ENCODE results near the gene TMEM247. TPM values are rescaled to one million over a fixed set of nuclear protein-coding genes. Genes with fewer than 3 reads are reported as not detected.

TMEM247 gene
- total RNA-seq, 1 experiment from 2014 or later: not detected

GRCh38 chr2:46485002-46485401, 5.6 kb downstream of the TMEM247 start:
- H3K27me3 Mint-ChIP-seq (ENCODE audit: low read depth): no peaks in the 10 kb centered on the region; the same call in 1 of the 2 replicates
- peaks cover 10% of the 10 kb centered on the region for H3K4me1 Mint-ChIP-seq
- H3K9me3 Mint-ChIP-seq: peaks cover under 1% of the 10 kb centered on the region
- ChIA-PET CTCF (no interaction called here), POLR2A (no interaction called here)
- TF ChIP-seq USF2 (CRISPR knock-in tag; IDR thresholded peaks at IDR 0.05) (no peak), KAT7 (CRISPR knock-in tag; IDR thresholded peaks at IDR 0.05; ENCODE audit: borderline replicate concordance) (no peak), ELF4 (CRISPR knock-in tag; IDR thresholded peaks at IDR 0.05; ENCODE audit: low read depth) (no peak), ZNF121 (CRISPR knock-in tag; IDR thresholded peaks at IDR 0.05) (no peak), MXD4 (CRISPR knock-in tag; IDR thresholded peaks at IDR 0.05; ENCODE audit: borderline replicate concordance) (no peak), NFYB (CRISPR knock-in tag; conservative IDR thresholded peaks at IDR 0.05; ENCODE audit: low read depth) (no peak), FOXP1 (CRISPR knock-in tag; IDR thresholded peaks at IDR 0.05; ENCODE audit: borderline replicate concordance) (no peak), ARID4B (CRISPR knock-in tag; IDR thresholded peaks at IDR 0.05; ENCODE audit: borderline replicate concordance) (no peak), RORB (CRISPR knock-in tag; IDR thresholded peaks at IDR 0.05) (no peak), HMGA2 (CRISPR knock-in tag; IDR thresholded peaks at IDR 0.05) (no peak), CBFB (CRISPR knock-in tag; IDR thresholded peaks at IDR 0.05; ENCODE audit: low read depth) (no peak), ZNF232 (CRISPR knock-in tag; IDR thresholded peaks at IDR 0.05) (no peak), TEAD1 (CRISPR knock-in tag; IDR thresholded peaks at IDR 0.05) (no peak), NR3C1 (CRISPR knock-in tag; conservative IDR thresholded peaks at IDR 0.05; ENCODE audit: low read depth) (no peak), NFE2L1 (CRISPR knock-in tag; IDR thresholded peaks at IDR 0.05) (no peak), OVOL2 (CRISPR knock-in tag; IDR thresholded peaks at IDR 0.05; ENCODE audit: borderline replicate concordance) (no peak), ZNF416 (CRISPR knock-in tag; IDR thresholded peaks at IDR 0.05) (no peak), ZNF532 (CRISPR knock-in tag; IDR thresholded peaks at IDR 0.05; ENCODE audit: borderline replicate concordance) (no peak)
- TF ChIP-seq, protein P1, sequence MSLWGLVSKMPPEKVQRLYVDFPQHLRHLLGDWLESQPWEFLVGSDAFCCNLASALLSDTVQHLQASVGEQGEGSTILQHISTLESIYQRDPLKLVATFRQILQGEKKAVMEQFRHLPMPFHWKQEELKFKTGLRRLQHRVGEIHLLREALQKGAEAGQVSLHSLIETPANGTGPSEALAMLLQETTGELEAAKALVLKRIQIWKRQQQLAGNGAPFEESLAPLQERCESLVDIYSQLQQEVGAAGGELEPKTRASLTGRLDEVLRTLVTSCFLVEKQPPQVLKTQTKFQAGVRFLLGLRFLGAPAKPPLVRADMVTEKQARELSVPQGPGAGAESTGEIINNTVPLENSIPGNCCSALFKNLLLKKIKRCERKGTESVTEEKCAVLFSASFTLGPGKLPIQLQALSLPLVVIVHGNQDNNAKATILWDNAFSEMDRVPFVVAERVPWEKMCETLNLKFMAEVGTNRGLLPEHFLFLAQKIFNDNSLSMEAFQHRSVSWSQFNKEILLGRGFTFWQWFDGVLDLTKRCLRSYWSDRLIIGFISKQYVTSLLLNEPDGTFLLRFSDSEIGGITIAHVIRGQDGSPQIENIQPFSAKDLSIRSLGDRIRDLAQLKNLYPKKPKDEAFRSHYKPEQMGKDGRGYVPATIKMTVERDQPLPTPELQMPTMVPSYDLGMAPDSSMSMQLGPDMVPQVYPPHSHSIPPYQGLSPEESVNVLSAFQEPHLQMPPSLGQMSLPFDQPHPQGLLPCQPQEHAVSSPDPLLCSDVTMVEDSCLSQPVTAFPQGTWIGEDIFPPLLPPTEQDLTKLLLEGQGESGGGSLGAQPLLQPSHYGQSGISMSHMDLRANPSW (CRISPR knock-in tag; conservative IDR thresholded peaks at IDR 0.05; ENCODE audit: low read depth): no peak
- TF ChIP-seq, protein P2, sequence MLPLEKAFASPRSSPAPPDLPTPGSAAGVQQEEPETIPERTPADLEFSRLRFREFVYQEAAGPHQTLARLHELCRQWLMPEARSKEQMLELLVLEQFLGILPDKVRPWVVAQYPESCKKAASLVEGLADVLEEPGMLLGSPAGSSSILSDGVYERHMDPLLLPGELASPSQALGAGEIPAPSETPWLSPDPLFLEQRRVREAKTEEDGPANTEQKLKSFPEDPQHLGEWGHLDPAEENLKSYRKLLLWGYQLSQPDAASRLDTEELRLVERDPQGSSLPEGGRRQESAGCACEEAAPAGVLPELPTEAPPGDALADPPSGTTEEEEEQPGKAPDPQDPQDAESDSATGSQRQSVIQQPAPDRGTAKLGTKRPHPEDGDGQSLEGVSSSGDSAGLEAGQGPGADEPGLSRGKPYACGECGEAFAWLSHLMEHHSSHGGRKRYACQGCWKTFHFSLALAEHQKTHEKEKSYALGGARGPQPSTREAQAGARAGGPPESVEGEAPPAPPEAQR (CRISPR knock-in tag; IDR thresholded peaks at IDR 0.05): no peak
- no peak overlapping the region for H3K27ac Mint-ChIP-seq
- DNase-seq (ENCODE audit: low spot score): no peak
- no peak overlapping the region for H3K4me3 Mint-ChIP-seq
- no peak for ATAC-seq
- 0 out of 2 replicates have a peak, but pooled peaks cover 2% of the 10 kb centered on the region for H3K36me3 Mint-ChIP-seq

Data from WTC11 (cell line).